Thoracic aorta (tissue), 2 donors: ENCODE results near the gene TTC7B. TPM values are rescaled to one million over a fixed set of nuclear protein-coding genes. Genes with fewer than 3 reads are reported as not detected.

Experiments
- ATAC-seq: fragments of 150-250 bp; one replicate; pipeline ENCODE4 v1.8.0; 2017; ENCODE audit warnings: low read depth; ENCODE audit not compliant: insufficient number of reproducible peaks, low FRiP score
- DNase-seq: peaks from one replicate; pipeline ENCODE4 v3.0.0-alpha.2; 2020; ENCODE audit warnings: low spot score
- H3K27ac ChIP-seq, 2 donors: fragments of 200-600 bp; sonication (generic); 1 replicate in 1 of 2; 2 replicates in 1 of 2; pipeline ENCODE4 v1.5.1; 2016; ENCODE audit warnings: mild to moderate bottlenecking in 2 of 2, moderate library complexity in 2 of 2
- H3K27me3 ChIP-seq: fragments of 200-600 bp; sonication (generic); replicated peaks from 2 replicates; pipeline ENCODE4 v1.6.0; 2016; ENCODE audit warnings: mild to moderate bottlenecking; ENCODE audit not compliant: insufficient read depth
- H3K36me3 ChIP-seq: fragments of 200-600 bp; sonication (generic); one replicate; pipeline ENCODE4 v1.5.1; 2016
- H3K4me1 ChIP-seq, 2 donors: fragments of 200-600 bp; sonication (generic); 1 replicate in 1 of 2; 2 replicates in 1 of 2; pipeline versions ENCODE4 v1.5.1 to v1.6.0; 2016; ENCODE audit warnings: low read depth in 2 of 2, mild to moderate bottlenecking in 1 of 2; ENCODE audit not compliant: control insufficient read depth in 1 of 2
- H3K4me3 ChIP-seq: fragments of 200-600 bp; sonication (generic); 2 replicates; pipeline ENCODE4 v1.5.1; 2016; ENCODE audit warnings: mild to moderate bottlenecking
- H3K9me3 ChIP-seq: fragments of 200-600 bp; sonication (generic); 2 replicates; pipeline ENCODE4 v1.5.1; 2016
- CTCF ChIP-seq: fragments of 200-600 bp; sonication (generic); IDR thresholded peaks from one replicate; pipeline ENCODE4 v1.5.1; 2019; ENCODE audit warnings: antibody characterized with exemption
- total RNA-seq, 2 donors: library from RNA; depleted of rRNA; stranded (reverse); fragments of >200 nt; gene quantifications; one replicate each; pipeline versions ENCODE4 v1.1.0 to v1.2.3, GENCODE V29; 2016

The TTC7B gene
- total RNA-seq, 2 donors from 2014 or later = 38.9 to 56.3 TPM

GRCh38 chr14:90576581-90576980, 239.6 kb downstream of the TTC7B start:
- no peaks in the 10 kb centered on the region for H3K4me1 ChIP-seq
- no peaks in the 10 kb centered on the region for H3K27me3 ChIP-seq
- H3K9me3 ChIP-seq = no peaks in the 10 kb centered on the region
- no peaks in the 10 kb centered on the region for H3K36me3 ChIP-seq
- H3K4me3 ChIP-seq = no peak overlapping the region
- TF ChIP-seq CTCF = no peak
- ATAC-seq (no peak), DNase-seq (no peak)
- H3K27ac ChIP-seq = no peak overlapping the region

- Histone ChIP-seq H3K36me3 (no peaks in the 10 kb centered on the region), H3K9me3 (no peaks in the 10 kb centered on the region), H3K27ac (no peak overlapping the region), H3K4me3 (no peak overlapping the region), H3K4me1 (no peaks in the 10 kb centered on the region), H3K27me3 (no peaks in the 10 kb centered on the region)
- TF ChIP-seq CTCF = no peak
- no peak for DNase-seq
- no peak for ATAC-seq
Measured at GRCh38 chr14:90575781-90576180, 240.4 kb downstream of the TTC7B start.

GRCh38 chr14:90575336-90575735, 240.9 kb downstream of the TTC7B start:
- no peaks in the 10 kb centered on the region for H3K4me1 ChIP-seq
- ATAC-seq = no peak
- no peaks in the 10 kb centered on the region for H3K27me3 ChIP-seq
- H3K9me3 ChIP-seq = no peaks in the 10 kb centered on the region
- no peak overlapping the region for H3K27ac ChIP-seq
- H3K36me3 ChIP-seq = no peaks in the 10 kb centered on the region
- no peak for DNase-seq
- H3K4me3 ChIP-seq = no peak overlapping the region
- TF ChIP-seq CTCF = no peak

GRCh38 chr14:90574188-90575131, 241.8 kb downstream of the TTC7B start:
- no peak for DNase-seq
- Histone ChIP-seq H3K27me3 (no peaks in the 10 kb centered on the region), H3K4me3 (no peak overlapping the region), H3K27ac (no peak overlapping the region), H3K36me3 (no peaks in the 10 kb centered on the region), H3K9me3 (no peaks in the 10 kb centered on the region), H3K4me1 (no peaks in the 10 kb centered on the region)
- ATAC-seq = no peak
- no peak for TF ChIP-seq CTCF

- no peak for TF ChIP-seq CTCF
- H3K27ac ChIP-seq = no peak overlapping the region
- no peaks in the 10 kb centered on the region for H3K27me3 ChIP-seq
- H3K4me1 ChIP-seq = peaks cover 5 to 7% of the 10 kb centered on the region in 2 donors
- ATAC-seq = no peak
- no peak for DNase-seq
- no peak overlapping the region for H3K4me3 ChIP-seq
- H3K9me3 ChIP-seq = no peaks in the 10 kb centered on the region
- no peaks in the 10 kb centered on the region for H3K36me3 ChIP-seq
Measured at GRCh38 chr14:90573385-90574105, 242.7 kb downstream of the TTC7B start.
